Spinal cord (tissue), 10 donors: ENCODE measurements around the gene USF3. TPM values are rescaled to one million over a fixed set of nuclear protein-coding genes. Genes with fewer than 3 reads are reported as not detected.

Experiments used
- DNase-seq, 6 donors: peaks; one replicate each; pipeline versions ENCODE4 v3.0.0 to v3.0.0-alpha.2; 2013 to 2015; ENCODE audit warnings: low spot score in 6 of 6, low read depth in 4 of 6
- H3K27ac ChIP-seq: one replicate; pipeline ENCODE4 v1.5.1; 2013; ENCODE audit warnings: low read depth, low read length, control low read depth
- H3K27me3 ChIP-seq: one replicate; pipeline ENCODE4 v1.6.1; 2013; ENCODE audit warnings: low read length; ENCODE audit not compliant: control insufficient read depth, insufficient read depth
- H3K36me3 ChIP-seq: one replicate; pipeline ENCODE4 v1.6.1; 2013; ENCODE audit warnings: low read length; ENCODE audit not compliant: control insufficient read depth, insufficient read depth
- H3K4me1 ChIP-seq: one replicate; pipeline ENCODE4 v1.6.1; 2013; ENCODE audit warnings: low read length; ENCODE audit not compliant: control insufficient read depth, insufficient read depth
- H3K4me3 ChIP-seq: one replicate; pipeline ENCODE4 v1.5.1; 2013; ENCODE audit warnings: low read depth, low read length, control low read depth
- H3K9me3 ChIP-seq: one replicate; pipeline ENCODE4 v1.6.1; 2013; ENCODE audit warnings: low read length; ENCODE audit not compliant: control insufficient read depth, insufficient read depth
- WGBS: methylation state at CpG from one replicate; pipeline ENCODE4 v1.1.5; 2013; ENCODE audit warnings: missing lambda C conversion rate; ENCODE audit not compliant: insufficient coverage; 5-methylcytosine and 5-hydroxymethylcytosine counted together
- polyA plus RNA-seq, 2 donors: library from polyadenylated mRNA; unstranded; fragments of 120-200 nt; gene quantifications; one replicate each; pipeline ENCODE4 v1.2.1, GENCODE V29; 2013; ENCODE audit not compliant: insufficient read length in 2 of 2
- total RNA-seq, 2 donors: library from RNA; depleted of rRNA in 1 of 2; stranded (reverse); fragments of 120-200 nt in 1 of 2; fragments of >200 nt in 1 of 2; gene quantifications; one replicate each; pipeline versions ENCODE4 v1.2.3 to v1.2.4, GENCODE V29; 2013 to 2014
- donor health status: healthy.

USF3 gene
- total and polyA plus RNA-seq, 4 donors = 13.5 to 26.3 (median 15.2) TPM

- H3K9me3 ChIP-seq = no peaks in the 10 kb centered on the region
- no peaks in the 10 kb centered on the region for H3K4me1 ChIP-seq
- H3K36me3 ChIP-seq = no peaks in the 10 kb centered on the region
- 80% methylated on average over 1 of the region's 4 CpGs for WGBS
- H3K4me3 ChIP-seq = no peak overlapping the region
- DNase-seq = no peak
- no peaks in the 10 kb centered on the region for H3K27me3 ChIP-seq
- no peak overlapping the region for H3K27ac ChIP-seq
Measured at GRCh38 chr3:113707835-113708234, 11.4 kb upstream of the USF3 start.

- Histone ChIP-seq H3K9me3 (no peaks in the 10 kb centered on the region), H3K36me3 (no peaks in the 10 kb centered on the region), H3K4me3 (peak overlapping the region; percentile 24), H3K27me3 (no peaks in the 10 kb centered on the region), H3K4me1 (peaks cover 10% of the 10 kb centered on the region), H3K27ac (no peak overlapping the region)
- 16% methylated on average over 21 of the region's 24 CpGs for WGBS
- peak in 1 of 6 donors; percentile 15 for DNase-seq
Measured at GRCh38 chr3:113698956-113699355, 2.5 kb upstream of the USF3 start.

GRCh38 chr3:113698213-113698742, 1.8 kb upstream of the USF3 start:
- Histone ChIP-seq H3K4me1 (peaks cover 10% of the 10 kb centered on the region), H3K36me3 (no peaks in the 10 kb centered on the region), H3K27me3 (no peaks in the 10 kb centered on the region), H3K9me3 (no peaks in the 10 kb centered on the region), H3K4me3 (no peak overlapping the region), H3K27ac (no peak overlapping the region)
- whole genome bisulfite sequencing = 57% methylated on average over 1 of the region's 6 CpGs
- DNase-seq = no peak

- no peaks in the 10 kb centered on the region for H3K27me3 ChIP-seq
- no peaks in the 10 kb centered on the region for H3K36me3 ChIP-seq
- peak overlapping the region; percentile 78 for H3K4me3 ChIP-seq
- peak overlapping the region; percentile 91 for H3K27ac ChIP-seq
- H3K4me1 ChIP-seq = peaks cover 10% of the 10 kb centered on the region
- H3K9me3 ChIP-seq = no peaks in the 10 kb centered on the region
- peak in 2 of 6 donors; percentile 6 to 11 for DNase-seq
- 16% methylated on average over 3 of the region's 10 CpGs for WGBS
Measured at GRCh38 chr3:113697500-113698090, 1.2 kb upstream of the USF3 start.

- peak overlapping the region; percentile 78 for H3K4me3 ChIP-seq
- peak; percentile 95 to 100 (median 98) for DNase-seq
- H3K27ac ChIP-seq = peak overlapping the region; percentile 91
- 0% methylated on average over 22 of the region's 38 CpGs for WGBS
- no peaks in the 10 kb centered on the region for H3K9me3 ChIP-seq
- H3K27me3 ChIP-seq = no peaks in the 10 kb centered on the region
- no peaks in the 10 kb centered on the region for H3K36me3 ChIP-seq
- H3K4me1 ChIP-seq = peaks cover 10% of the 10 kb centered on the region
Measured at GRCh38 chr3:113696658-113697499, 437 bp upstream of the USF3 start.

- H3K27me3 ChIP-seq = no peaks in the 10 kb centered on the region
- 74% methylated on average over 3 of the region's 8 CpGs for WGBS
- DNase-seq = no peak
- peak overlapping the region; percentile 61 for H3K27ac ChIP-seq
- H3K36me3 ChIP-seq = no peaks in the 10 kb centered on the region
- peak overlapping the region; percentile 78 for H3K4me3 ChIP-seq
- H3K9me3 ChIP-seq = no peaks in the 10 kb centered on the region
- peaks cover 10% of the 10 kb centered on the region for H3K4me1 ChIP-seq
Measured at GRCh38 chr3:113695431-113695785, 1.0 kb downstream of the USF3 start.

- Histone ChIP-seq H3K27ac (no peak overlapping the region), H3K4me3 (no peak overlapping the region), H3K27me3 (no peaks in the 10 kb centered on the region), H3K4me1 (peaks cover 4% of the 10 kb centered on the region), H3K9me3 (no peaks in the 10 kb centered on the region), H3K36me3 (peaks cover 2% of the 10 kb centered on the region)
- no peak for DNase-seq
- 95% methylated on average over 3 of the region's 3 CpGs for WGBS
Measured at GRCh38 chr3:113690482-113690881, 6.0 kb downstream of the USF3 start.

GRCh38 chr3:113685956-113686721, 10.3 kb downstream of the USF3 start:
- H3K36me3 ChIP-seq = peaks cover 2% of the 10 kb centered on the region
- WGBS = 83% methylated on average over 1 of the region's 2 CpGs
- no peak for DNase-seq
- H3K9me3 ChIP-seq = peaks cover 9% of the 10 kb centered on the region
- no peaks in the 10 kb centered on the region for H3K4me1 ChIP-seq
- H3K27ac ChIP-seq = no peak overlapping the region
- no peak overlapping the region for H3K4me3 ChIP-seq
- H3K27me3 ChIP-seq = no peaks in the 10 kb centered on the region

GRCh38 chr3:113685124-113685523, 11.3 kb downstream of the USF3 start:
- H3K36me3 ChIP-seq = peaks cover 2% of the 10 kb centered on the region
- no peak for DNase-seq
- H3K27me3 ChIP-seq = no peaks in the 10 kb centered on the region
- H3K4me1 ChIP-seq = no peaks in the 10 kb centered on the region
- H3K27ac ChIP-seq = no peak overlapping the region
- 100% methylated on average over 4 of the region's 5 CpGs for WGBS
- peaks cover 9% of the 10 kb centered on the region for H3K9me3 ChIP-seq
- no peak overlapping the region for H3K4me3 ChIP-seq
